ENCODE results near the gene MEF2B. TPM values are rescaled to one million over a fixed set of nuclear protein-coding genes. Genes with fewer than 3 reads are reported as not detected.

MEF2B gene
- total and polyA plus RNA-seq, 5 donors: 0.23 to 1.1 (median 0.45) TPM

GRCh38 chr19:19207637-19208572 lies 37.8 kb upstream of the MEF2B start:
- no peak for ATAC-seq
- H3K4me3 ChIP-seq (ENCODE audit: low read length): no peak overlapping the region
- WGBS: 48% methylated on average over 8 of the region's 8 CpGs
- intact Hi-C loops (cut with DNase I): no loop called here
- no peak overlapping the region for H3K27ac ChIP-seq (ENCODE audit: low read length)
- no peaks in the 10 kb centered on the region for H3K27me3 ChIP-seq (ENCODE audit: control insufficient read depth, insufficient read depth)
- no peaks in the 10 kb centered on the region for H3K4me1 ChIP-seq (ENCODE audit: control insufficient read depth, insufficient read depth, low read length)
- H3K9me3 ChIP-seq (ENCODE audit: control insufficient read depth, low read length): no peaks in the 10 kb centered on the region
- peak in 1 of 3 donors; percentile 31 for DNase-seq

- intact Hi-C loops (cut with DNase I): no loop called here
- WGBS: 57% methylated on average over 5 of the region's 5 CpGs
- ATAC-seq: no peak
- no peak overlapping the region for H3K4me3 ChIP-seq (ENCODE audit: low read length)
- H3K4me1 ChIP-seq (ENCODE audit: control insufficient read depth, insufficient read depth, low read length): peaks cover 4% of the 10 kb centered on the region
- no peaks in the 10 kb centered on the region for H3K9me3 ChIP-seq (ENCODE audit: control insufficient read depth, low read length)
- peak in 1 of 3 donors; percentile 7 for DNase-seq
- H3K27ac ChIP-seq (ENCODE audit: low read length): no peak overlapping the region
- H3K27me3 ChIP-seq (ENCODE audit: control insufficient read depth, insufficient read depth): no peaks in the 10 kb centered on the region
Observed at GRCh38 chr19:19206938-19207337, 36.9 kb upstream of the MEF2B start.

- Histone ChIP-seq H3K4me3 (ENCODE audit: low read length) (no peak overlapping the region), H3K27me3 (ENCODE audit: control insufficient read depth, insufficient read depth) (no peaks in the 10 kb centered on the region), H3K4me1 (ENCODE audit: control insufficient read depth, insufficient read depth, low read length) (peaks cover 4% of the 10 kb centered on the region), H3K27ac (ENCODE audit: low read length) (no peak overlapping the region), H3K9me3 (ENCODE audit: control insufficient read depth, low read length) (no peaks in the 10 kb centered on the region)
- peak in 1 of 3 donors; percentile 54 for DNase-seq
- no peak for ATAC-seq
- WGBS: 39% methylated on average over 14 of the region's 14 CpGs
- intact Hi-C loops (cut with DNase I): no loop called here
Observed at GRCh38 chr19:19205416-19206410, 35.6 kb upstream of the MEF2B start.

- 72% methylated on average over 13 of the region's 13 CpGs for WGBS
- no peak overlapping the region for H3K4me3 ChIP-seq (ENCODE audit: low read length)
Observed at GRCh38 chr19:19204181-19204580, 34.1 kb upstream of the MEF2B start.

GRCh38 chr19:19203012-19203856 lies 33.2 kb upstream of the MEF2B start, which contains the start of gene NR2C2AP:
Gene NR2C2AP (minus strand): TSS chr19:19203414. CDS start chr19:19203060, 354 bp downstream.
- peak; percentile 95 to 97 (median 97) for DNase-seq
- Histone ChIP-seq H3K9me3 (ENCODE audit: control insufficient read depth, low read length) (no peaks in the 10 kb centered on the region), H3K27me3 (ENCODE audit: control insufficient read depth, insufficient read depth) (no peaks in the 10 kb centered on the region), H3K4me3 (ENCODE audit: low read length) (peak within 1 kb of the TSS; percentile 68), H3K4me1 (ENCODE audit: control insufficient read depth, insufficient read depth, low read length) (peaks cover 4% of the 10 kb centered on the region), H3K27ac (ENCODE audit: low read length) (peak within 1 kb of the TSS; percentile 74)
- ATAC-seq: peak; percentile 92 to 94
- intact Hi-C loops (cut with DNase I): no loop called here
- 8% methylated on average over 60 of the region's 60 CpGs for WGBS

More at GRCh38 chr19:19204181-19204580, 34.1 kb upstream of the MEF2B start:
- no peak for ATAC-seq
- peaks cover 4% of the 10 kb centered on the region for H3K4me1 ChIP-seq (ENCODE audit: control insufficient read depth, insufficient read depth, low read length)
- no peaks in the 10 kb centered on the region for H3K27me3 ChIP-seq (ENCODE audit: control insufficient read depth, insufficient read depth)
- no peaks in the 10 kb centered on the region for H3K9me3 ChIP-seq (ENCODE audit: control insufficient read depth, low read length)
- no peak overlapping the region for H3K27ac ChIP-seq (ENCODE audit: low read length)
- no peak for DNase-seq
- intact Hi-C loops (cut with DNase I): no loop called here

GRCh38 chr19:19202707-19203011 lies 32.6 kb upstream of the MEF2B start:
- ATAC-seq: no peak
- DNase-seq: no peak

GRCh38 chr19:19201697-19202630 lies 31.9 kb upstream of the MEF2B start:
- 79% methylated on average over 19 of the region's 19 CpGs for WGBS
- H3K27ac ChIP-seq (ENCODE audit: low read length): no peak overlapping the region
- H3K27me3 ChIP-seq (ENCODE audit: control insufficient read depth, insufficient read depth): no peaks in the 10 kb centered on the region
- H3K9me3 ChIP-seq (ENCODE audit: control insufficient read depth, low read length): no peaks in the 10 kb centered on the region
- H3K4me3 ChIP-seq (ENCODE audit: low read length): no peak overlapping the region
- peaks cover 4% of the 10 kb centered on the region for H3K4me1 ChIP-seq (ENCODE audit: control insufficient read depth, insufficient read depth, low read length)
- DNase-seq: peak in 1 of 3 donors; percentile 39
- no peak for ATAC-seq
- intact Hi-C loops (cut with DNase I): no loop called here

More at GRCh38 chr19:19202707-19203011, 32.6 kb upstream of the MEF2B start:
- Histone ChIP-seq H3K4me1 (ENCODE audit: control insufficient read depth, insufficient read depth, low read length) (peaks cover 4% of the 10 kb centered on the region), H3K4me3 (ENCODE audit: low read length) (peak overlapping the region; percentile 68), H3K27me3 (ENCODE audit: control insufficient read depth, insufficient read depth) (no peaks in the 10 kb centered on the region), H3K9me3 (ENCODE audit: control insufficient read depth, low read length) (no peaks in the 10 kb centered on the region), H3K27ac (ENCODE audit: low read length) (peak overlapping the region; percentile 65)
- intact Hi-C loops (cut with DNase I): no loop called here
- WGBS: 18% methylated on average over 11 of the region's 11 CpGs

- peaks cover 6% of the 10 kb centered on the region for H3K4me1 ChIP-seq (ENCODE audit: control insufficient read depth, insufficient read depth, low read length)
- no peak for ATAC-seq
- no peak overlapping the region for H3K4me3 ChIP-seq (ENCODE audit: low read length)
- H3K9me3 ChIP-seq (ENCODE audit: control insufficient read depth, low read length): no peaks in the 10 kb centered on the region
- DNase-seq: no peak
- intact Hi-C loops (cut with DNase I): loop anchor here in 1 of 4 donors (10.0 kb wide), 1 partner anchor 131 kb away; the partner anchor contains the start of genes MAU2 and SUGP1
- 63% methylated on average over 5 of the region's 5 CpGs for WGBS
- peak overlapping the region; percentile 46 for H3K27ac ChIP-seq (ENCODE audit: low read length)
- H3K27me3 ChIP-seq (ENCODE audit: control insufficient read depth, insufficient read depth): no peaks in the 10 kb centered on the region
Observed at GRCh38 chr19:19193926-19194325, 23.9 kb upstream of the MEF2B start.

- ATAC-seq (peak in 1 of 2 donors; percentile 4), DNase-seq (no peak)
- peak overlapping the region; percentile 71 for H3K27ac ChIP-seq (ENCODE audit: low read length)
- H3K27me3 ChIP-seq (ENCODE audit: control insufficient read depth, insufficient read depth): no peaks in the 10 kb centered on the region
- H3K4me1 ChIP-seq (ENCODE audit: control insufficient read depth, insufficient read depth, low read length): peaks cover 6% of the 10 kb centered on the region
- 1% methylated on average over 22 of the region's 22 CpGs for WGBS
- H3K9me3 ChIP-seq (ENCODE audit: control insufficient read depth, low read length): no peaks in the 10 kb centered on the region
- peak overlapping the region; percentile 91 for H3K4me3 ChIP-seq (ENCODE audit: low read length)
- intact Hi-C loops (cut with DNase I): loop anchor here in 1 of 4 donors (10.0 kb wide), 1 partner anchor 132 kb away; the partner anchor contains the start of genes MAU2 and SUGP1
Observed at GRCh38 chr19:19192910-19193423, 22.9 kb upstream of the MEF2B start.
